Measurements from ENCODE around the gene MAFF.
"Not testable (repeated sequence)": the region's sequence is repeated elsewhere in the genome, so short reads cannot be mapped to it uniquely, and the experiment has no call there.

Gene MAFF

DNA sequence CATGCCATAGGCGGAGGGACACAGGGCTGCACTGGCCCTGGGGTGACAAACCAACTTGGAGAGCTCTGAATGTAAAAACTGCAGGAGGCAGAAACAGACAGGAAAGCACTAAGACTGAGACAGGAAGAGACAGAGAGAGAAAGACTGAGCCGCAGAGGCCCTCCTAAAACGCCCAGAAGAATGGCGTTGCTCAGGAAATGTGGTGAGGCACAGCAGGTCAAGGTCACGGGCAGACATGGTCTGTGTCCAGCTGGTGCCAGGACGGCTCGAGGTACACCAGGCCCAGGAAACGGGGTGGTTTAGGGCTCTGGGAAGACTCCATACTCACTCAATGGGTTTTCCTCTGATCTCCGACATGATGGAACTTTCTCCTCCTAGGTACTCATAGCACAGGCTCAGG is 29.1 kb downstream of the MAFF start:
- Histone ChIP-seq H3K36me3 (ENCODE audit: insufficient read depth, low read length) (no peaks in the 10 kb centered on the region; the same call in 1 of the 2 replicates), H3K9me2 (ENCODE audit: low read depth, low read length) (no peaks in the 10 kb centered on the region), H3K4me2 (ENCODE audit: low read length) (no peak overlapping the region), H3K4me1 (ENCODE audit: insufficient read depth, low read length, severe bottlenecking) (no peaks in the 10 kb centered on the region), H2AFZ (ENCODE audit: low read length) (no peak overlapping the region), H3K4me3 (ENCODE audit: low read depth, low read length, poor library complexity, severe bottlenecking) (no peak overlapping the region), H3K9ac (ENCODE audit: low read length) (no peak overlapping the region), H3K9me3 (ENCODE audit: low read length) (no peaks in the 10 kb centered on the region), H4K20me1 (ENCODE audit: insufficient read depth, low read length) (no peaks in the 10 kb centered on the region), H3K27ac (ENCODE audit: low read depth, low read length, poor library complexity, severe bottlenecking) (no peak overlapping the region), H3K79me2 (ENCODE audit: insufficient read depth, low read length) (no peaks in the 10 kb centered on the region), H3F3A (ENCODE audit: insufficient read depth, low read length) (no peaks in the 10 kb centered on the region), H3K27me3 (ENCODE audit: insufficient read depth, low read length) (no peaks in the 10 kb centered on the region)
- no peak for TF ChIP-seq EZH2 (IDR thresholded peaks at IDR 0.05; ENCODE audit: borderline replicate concordance, low read length)
- TF ChIP-seq, protein P1, sequence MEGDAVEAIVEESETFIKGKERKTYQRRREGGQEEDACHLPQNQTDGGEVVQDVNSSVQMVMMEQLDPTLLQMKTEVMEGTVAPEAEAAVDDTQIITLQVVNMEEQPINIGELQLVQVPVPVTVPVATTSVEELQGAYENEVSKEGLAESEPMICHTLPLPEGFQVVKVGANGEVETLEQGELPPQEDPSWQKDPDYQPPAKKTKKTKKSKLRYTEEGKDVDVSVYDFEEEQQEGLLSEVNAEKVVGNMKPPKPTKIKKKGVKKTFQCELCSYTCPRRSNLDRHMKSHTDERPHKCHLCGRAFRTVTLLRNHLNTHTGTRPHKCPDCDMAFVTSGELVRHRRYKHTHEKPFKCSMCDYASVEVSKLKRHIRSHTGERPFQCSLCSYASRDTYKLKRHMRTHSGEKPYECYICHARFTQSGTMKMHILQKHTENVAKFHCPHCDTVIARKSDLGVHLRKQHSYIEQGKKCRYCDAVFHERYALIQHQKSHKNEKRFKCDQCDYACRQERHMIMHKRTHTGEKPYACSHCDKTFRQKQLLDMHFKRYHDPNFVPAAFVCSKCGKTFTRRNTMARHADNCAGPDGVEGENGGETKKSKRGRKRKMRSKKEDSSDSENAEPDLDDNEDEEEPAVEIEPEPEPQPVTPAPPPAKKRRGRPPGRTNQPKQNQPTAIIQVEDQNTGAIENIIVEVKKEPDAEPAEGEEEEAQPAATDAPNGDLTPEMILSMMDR (IDR thresholded peaks at IDR 0.05; ENCODE audit: low read length), result no peak

GRCh38 chr22:38232196-38232595 is 30.4 kb downstream of the MAFF start:
- Histone ChIP-seq H3K79me2 (ENCODE audit: insufficient read depth, low read length) (no peaks in the 10 kb centered on the region), H3K4me3 (ENCODE audit: low read depth, low read length, poor library complexity, severe bottlenecking) (no peak overlapping the region), H3K9me2 (ENCODE audit: low read depth, low read length) (no peaks in the 10 kb centered on the region), H3K9me3 (ENCODE audit: low read length) (no peaks in the 10 kb centered on the region), H4K20me1 (ENCODE audit: insufficient read depth, low read length) (no peaks in the 10 kb centered on the region), H3K4me1 (ENCODE audit: insufficient read depth, low read length, severe bottlenecking) (no peaks in the 10 kb centered on the region), H3K27ac (ENCODE audit: low read depth, low read length, poor library complexity, severe bottlenecking) (no peak overlapping the region), H3K27me3 (ENCODE audit: insufficient read depth, low read length) (no peaks in the 10 kb centered on the region), H3K4me2 (ENCODE audit: low read length) (no peak overlapping the region), H3K9ac (ENCODE audit: low read length) (no peak overlapping the region), H3K36me3 (ENCODE audit: insufficient read depth, low read length) (no peaks in the 10 kb centered on the region; the same call in 1 of the 2 replicates), H3F3A (ENCODE audit: insufficient read depth, low read length) (no peaks in the 10 kb centered on the region), H2AFZ (ENCODE audit: low read length) (no peak overlapping the region)
- TF ChIP-seq EZH2 (IDR thresholded peaks at IDR 0.05; ENCODE audit: borderline replicate concordance, low read length), result no peak
- TF ChIP-seq, protein P1 (IDR thresholded peaks at IDR 0.05; ENCODE audit: low read length), result no peak

DNA sequence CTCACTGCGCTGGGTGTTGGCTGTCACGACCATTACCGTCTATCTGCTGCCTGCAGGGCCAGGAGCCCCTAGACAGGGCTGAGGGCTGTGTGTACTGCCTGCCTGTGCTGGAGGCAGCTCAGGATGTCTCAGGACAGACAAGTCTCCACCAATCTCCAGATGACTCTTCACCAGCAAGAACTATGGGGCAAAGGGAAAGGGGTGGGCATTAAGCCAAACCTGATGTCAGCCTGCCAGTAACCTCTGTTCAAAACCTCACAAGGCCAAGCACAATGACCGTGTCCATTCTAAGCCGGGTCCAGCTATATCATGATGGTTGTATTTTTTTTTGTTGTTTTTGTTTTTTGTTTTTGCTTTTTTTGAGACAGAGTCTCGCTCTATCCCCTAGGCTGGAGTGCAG is 31.6 kb downstream of the MAFF start:
- Histone ChIP-seq H3K79me2 (ENCODE audit: insufficient read depth, low read length) (no peaks in the 10 kb centered on the region), H4K20me1 (ENCODE audit: insufficient read depth, low read length) (no peaks in the 10 kb centered on the region), H3K27ac (ENCODE audit: low read depth, low read length, poor library complexity, severe bottlenecking) (no peak overlapping the region), H2AFZ (ENCODE audit: low read length) (no peak overlapping the region), H3K9ac (ENCODE audit: low read length) (no peak overlapping the region), H3F3A (ENCODE audit: insufficient read depth, low read length) (no peaks in the 10 kb centered on the region), H3K4me2 (ENCODE audit: low read length) (no peak overlapping the region), H3K27me3 (ENCODE audit: insufficient read depth, low read length) (no peaks in the 10 kb centered on the region), H3K9me3 (ENCODE audit: low read length) (no peaks in the 10 kb centered on the region), H3K4me1 (ENCODE audit: insufficient read depth, low read length, severe bottlenecking) (no peaks in the 10 kb centered on the region), H3K36me3 (ENCODE audit: insufficient read depth, low read length) (no peaks in the 10 kb centered on the region; the same call in 1 of the 2 replicates), H3K4me3 (ENCODE audit: low read depth, low read length, poor library complexity, severe bottlenecking) (no peak overlapping the region), H3K9me2 (ENCODE audit: low read depth, low read length) (no peaks in the 10 kb centered on the region)
- TF ChIP-seq EZH2 (IDR thresholded peaks at IDR 0.05; ENCODE audit: borderline replicate concordance, low read length), result no peak
- TF ChIP-seq, protein P1 (IDR thresholded peaks at IDR 0.05; ENCODE audit: low read length), result no peak

GRCh38 chr22:38233856-38234255 is 32.1 kb downstream of the MAFF start:
- not testable (repeated sequence) for H3F3A ChIP-seq (ENCODE audit: insufficient read depth, low read length); H3K79me2 ChIP-seq (ENCODE audit: insufficient read depth, low read length); H3K4me3 ChIP-seq (ENCODE audit: low read depth, low read length, poor library complexity, severe bottlenecking); H3K9me2 ChIP-seq (ENCODE audit: low read depth, low read length); H3K27ac ChIP-seq (ENCODE audit: low read depth, low read length, poor library complexity, severe bottlenecking); H3K27me3 ChIP-seq (ENCODE audit: insufficient read depth, low read length); H2AFZ ChIP-seq (ENCODE audit: low read length); H3K4me2 ChIP-seq (ENCODE audit: low read length); H3K36me3 ChIP-seq (ENCODE audit: insufficient read depth, low read length); H3K9me3 ChIP-seq (ENCODE audit: low read length); H3K9ac ChIP-seq (ENCODE audit: low read length); H4K20me1 ChIP-seq (ENCODE audit: insufficient read depth, low read length); H3K4me1 ChIP-seq (ENCODE audit: insufficient read depth, low read length, severe bottlenecking)
